ENCODE data around the gene NKX6-2.
"Not testable (repeated sequence)": the region's sequence is repeated elsewhere in the genome, so short reads cannot be mapped to it uniquely, and the experiment has no call there.

The NKX6-2 gene

GRCh38 chr10:132825783-132826523 is 40.0 kb upstream of the NKX6-2 start:
- H3K9ac ChIP-seq (ENCODE audit: low read depth, low read length); H3K27me3 ChIP-seq (ENCODE audit: insufficient read depth, low read length); H3K27ac ChIP-seq (ENCODE audit: low read length); H3K36me3 ChIP-seq (ENCODE audit: insufficient read depth, low read depth, low read length); H3K4me3 ChIP-seq (ENCODE audit: low read length); H3K4me1 ChIP-seq (ENCODE audit: insufficient read depth, low read length): not testable (repeated sequence)
- H3K9me3 ChIP-seq (ENCODE audit: insufficient read depth, low read depth, low read length), result peaks cover 17% of the 10 kb centered on the region

- no peaks in the 10 kb centered on the region for H3K4me1 ChIP-seq (ENCODE audit: insufficient read depth, low read length)
- H3K27me3 ChIP-seq (ENCODE audit: insufficient read depth, low read length), result no peaks in the 10 kb centered on the region
- H3K36me3 ChIP-seq (ENCODE audit: insufficient read depth, low read depth, low read length), result no peaks in the 10 kb centered on the region
- peaks cover 8% of the 10 kb centered on the region for H3K9me3 ChIP-seq (ENCODE audit: insufficient read depth, low read depth, low read length)
- H3K9ac ChIP-seq (ENCODE audit: low read depth, low read length), result no peak overlapping the region
- no peak overlapping the region for H3K27ac ChIP-seq (ENCODE audit: low read length)
- H3K4me3 ChIP-seq (ENCODE audit: low read length), result no peak overlapping the region
Observed at GRCh38 chr10:132820056-132820455, 34.1 kb upstream of the NKX6-2 start.

- Histone ChIP-seq H3K9me3 (ENCODE audit: insufficient read depth, low read depth, low read length) (peaks cover 6% of the 10 kb centered on the region; the same call in 1 of the 2 replicates), H3K9ac (ENCODE audit: low read depth, low read length) (no peak overlapping the region), H3K4me1 (ENCODE audit: insufficient read depth, low read length) (no peaks in the 10 kb centered on the region), H3K36me3 (ENCODE audit: insufficient read depth, low read depth, low read length) (no peaks in the 10 kb centered on the region), H3K27me3 (ENCODE audit: insufficient read depth, low read length) (no peaks in the 10 kb centered on the region), H3K27ac (ENCODE audit: low read length) (no peak overlapping the region), H3K4me3 (ENCODE audit: low read length) (no peak overlapping the region)
Observed at GRCh38 chr10:132817701-132818211, 31.8 kb upstream of the NKX6-2 start.

- H3K9me3 ChIP-seq (ENCODE audit: insufficient read depth, low read depth, low read length), result peaks cover 6% of the 10 kb centered on the region; the same call in 1 of the 2 replicates
- H3K4me1 ChIP-seq (ENCODE audit: insufficient read depth, low read length), result no peaks in the 10 kb centered on the region
- no peaks in the 10 kb centered on the region for H3K27me3 ChIP-seq (ENCODE audit: insufficient read depth, low read length)
- H3K9ac ChIP-seq (ENCODE audit: low read depth, low read length), result no peak overlapping the region
- H3K27ac ChIP-seq (ENCODE audit: low read length), result no peak overlapping the region
- no peak overlapping the region for H3K4me3 ChIP-seq (ENCODE audit: low read length)
- no peaks in the 10 kb centered on the region for H3K36me3 ChIP-seq (ENCODE audit: insufficient read depth, low read depth, low read length)
Observed at GRCh38 chr10:132816718-132817117, 30.8 kb upstream of the NKX6-2 start.

- Histone ChIP-seq H3K4me1 (ENCODE audit: insufficient read depth, low read length) (no peaks in the 10 kb centered on the region), H3K27me3 (ENCODE audit: insufficient read depth, low read length) (no peaks in the 10 kb centered on the region), H3K9ac (ENCODE audit: low read depth, low read length) (no peak overlapping the region), H3K9me3 (ENCODE audit: insufficient read depth, low read depth, low read length) (peaks cover 6% of the 10 kb centered on the region; the same call in 1 of the 2 replicates), H3K27ac (ENCODE audit: low read length) (no peak overlapping the region), H3K4me3 (ENCODE audit: low read length) (no peak overlapping the region), H3K36me3 (ENCODE audit: insufficient read depth, low read depth, low read length) (no peaks in the 10 kb centered on the region)
Observed at GRCh38 chr10:132815168-132815857, 29.4 kb upstream of the NKX6-2 start.

GRCh38 chr10:132814469-132814856 is 28.5 kb upstream of the NKX6-2 start:
- H3K4me1 ChIP-seq (ENCODE audit: insufficient read depth, low read length), result no peaks in the 10 kb centered on the region
- H3K27ac ChIP-seq (ENCODE audit: low read length), result no peak overlapping the region
- no peaks in the 10 kb centered on the region for H3K36me3 ChIP-seq (ENCODE audit: insufficient read depth, low read depth, low read length)
- H3K9me3 ChIP-seq (ENCODE audit: insufficient read depth, low read depth, low read length), result no peaks in the 10 kb centered on the region
- H3K27me3 ChIP-seq (ENCODE audit: insufficient read depth, low read length), result no peaks in the 10 kb centered on the region
- H3K4me3 ChIP-seq (ENCODE audit: low read length), result no peak overlapping the region
- no peak overlapping the region for H3K9ac ChIP-seq (ENCODE audit: low read depth, low read length)

- no peaks in the 10 kb centered on the region for H3K36me3 ChIP-seq (ENCODE audit: insufficient read depth, low read depth, low read length)
- H3K9me3 ChIP-seq (ENCODE audit: insufficient read depth, low read depth, low read length), result no peaks in the 10 kb centered on the region
- no peaks in the 10 kb centered on the region for H3K4me1 ChIP-seq (ENCODE audit: insufficient read depth, low read length)
- H3K4me3 ChIP-seq (ENCODE audit: low read length), result no peak overlapping the region
- H3K27me3 ChIP-seq (ENCODE audit: insufficient read depth, low read length), result no peaks in the 10 kb centered on the region
- H3K27ac ChIP-seq (ENCODE audit: low read length), result no peak overlapping the region
- no peak overlapping the region for H3K9ac ChIP-seq (ENCODE audit: low read depth, low read length)
Observed at GRCh38 chr10:132813560-132814468, 27.9 kb upstream of the NKX6-2 start.

GRCh38 chr10:132813001-132813401 is 27.1 kb upstream of the NKX6-2 start:
- no peaks in the 10 kb centered on the region for H3K36me3 ChIP-seq (ENCODE audit: insufficient read depth, low read depth, low read length)
- H3K9ac ChIP-seq (ENCODE audit: low read depth, low read length), result no peak overlapping the region
- no peaks in the 10 kb centered on the region for H3K27me3 ChIP-seq (ENCODE audit: insufficient read depth, low read length)
- no peaks in the 10 kb centered on the region for H3K9me3 ChIP-seq (ENCODE audit: insufficient read depth, low read depth, low read length)
- H3K4me3 ChIP-seq (ENCODE audit: low read length), result no peak overlapping the region
- H3K4me1 ChIP-seq (ENCODE audit: insufficient read depth, low read length), result no peaks in the 10 kb centered on the region
- H3K27ac ChIP-seq (ENCODE audit: low read length), result no peak overlapping the region

GRCh38 chr10:132812520-132812919 is 26.6 kb upstream of the NKX6-2 start:
- H3K4me1 ChIP-seq (ENCODE audit: insufficient read depth, low read length), result no peaks in the 10 kb centered on the region
- H3K4me3 ChIP-seq (ENCODE audit: low read length), result no peak overlapping the region
- H3K36me3 ChIP-seq (ENCODE audit: insufficient read depth, low read depth, low read length), result no peaks in the 10 kb centered on the region
- no peak overlapping the region for H3K27ac ChIP-seq (ENCODE audit: low read length)
- no peaks in the 10 kb centered on the region for H3K9me3 ChIP-seq (ENCODE audit: insufficient read depth, low read depth, low read length)
- H3K27me3 ChIP-seq (ENCODE audit: insufficient read depth, low read length), result no peaks in the 10 kb centered on the region
- no peak overlapping the region for H3K9ac ChIP-seq (ENCODE audit: low read depth, low read length)

GRCh38 chr10:132811891-132812481 is 26.0 kb upstream of the NKX6-2 start:
- Histone ChIP-seq H3K27ac (ENCODE audit: low read length) (no peak overlapping the region), H3K36me3 (ENCODE audit: insufficient read depth, low read depth, low read length) (no peaks in the 10 kb centered on the region), H3K9me3 (ENCODE audit: insufficient read depth, low read depth, low read length) (no peaks in the 10 kb centered on the region), H3K9ac (ENCODE audit: low read depth, low read length) (no peak overlapping the region), H3K27me3 (ENCODE audit: insufficient read depth, low read length) (no peaks in the 10 kb centered on the region), H3K4me3 (ENCODE audit: low read length) (no peak overlapping the region), H3K4me1 (ENCODE audit: insufficient read depth, low read length) (no peaks in the 10 kb centered on the region)
